Suppressor macrophage (primary cell): ENCODE data around the gene TMEM40.
A peak's percentile ranks its signal among the peaks of the same experiment; 100 is the strongest.
"Not testable (repeated sequence)": the region's sequence is repeated elsewhere in the genome, so short reads cannot be mapped to it uniquely, and the experiment has no call there.

Experiments used
- DNase-seq, 4 experiments: peaks; one replicate each; pipeline ENCODE4 v3.0.0-alpha.2; 2020 to 2022

Gene TMEM40

DNA sequence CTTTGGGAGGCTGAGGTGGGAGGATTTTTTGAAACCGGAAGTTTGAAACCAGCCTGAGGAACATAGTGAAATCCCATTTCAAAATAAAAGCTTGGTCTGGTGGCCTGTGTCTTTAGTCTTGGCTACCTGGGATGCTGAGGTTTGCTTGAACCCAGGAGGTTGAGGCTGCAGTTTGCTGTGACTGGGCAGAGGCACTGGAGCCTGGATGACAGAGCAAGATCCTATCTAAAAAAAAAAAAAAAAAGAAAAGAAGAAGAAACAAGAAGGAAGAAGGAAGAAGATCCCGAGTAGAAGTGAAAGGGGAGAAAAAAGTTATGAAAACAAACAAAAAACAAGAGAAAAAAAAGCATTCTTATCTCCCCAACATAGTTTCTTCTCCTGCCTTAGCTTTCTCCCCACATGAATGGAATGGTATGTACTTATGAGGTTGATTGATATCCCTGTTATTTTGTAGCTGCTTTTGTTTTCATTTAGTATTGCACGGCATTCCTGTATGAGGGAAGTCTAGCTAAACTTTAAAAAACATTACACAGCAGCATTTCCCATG is 42.4 kb downstream of the TMEM40 start:
- DNase-seq = peak in 3 of 4 experiments; percentile 12 to 36 (median 34)

DNA sequence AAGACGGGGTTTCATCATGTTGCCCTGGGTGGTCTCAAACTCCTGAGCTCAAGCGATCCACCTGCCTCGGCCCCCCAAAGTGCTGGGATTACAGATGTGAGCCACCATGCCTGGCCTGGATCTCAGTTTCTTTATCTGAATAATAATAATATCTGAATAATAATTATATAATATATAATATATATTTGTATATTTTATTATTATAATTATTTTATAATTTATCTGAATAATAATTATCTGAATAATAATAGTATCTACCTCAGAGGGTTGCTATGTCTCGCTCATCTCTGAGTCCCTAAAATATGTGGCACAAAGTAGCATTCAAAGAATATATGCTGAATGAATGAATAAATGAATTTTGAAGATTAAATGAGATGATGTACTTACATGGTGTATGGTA is 44.8 kb downstream of the TMEM40 start:
- DNase-seq = no peak

GRCh38 chr3:12710062-12710461 is 49.0 kb downstream of the TMEM40 start:
- DNase-seq = no peak

DNA sequence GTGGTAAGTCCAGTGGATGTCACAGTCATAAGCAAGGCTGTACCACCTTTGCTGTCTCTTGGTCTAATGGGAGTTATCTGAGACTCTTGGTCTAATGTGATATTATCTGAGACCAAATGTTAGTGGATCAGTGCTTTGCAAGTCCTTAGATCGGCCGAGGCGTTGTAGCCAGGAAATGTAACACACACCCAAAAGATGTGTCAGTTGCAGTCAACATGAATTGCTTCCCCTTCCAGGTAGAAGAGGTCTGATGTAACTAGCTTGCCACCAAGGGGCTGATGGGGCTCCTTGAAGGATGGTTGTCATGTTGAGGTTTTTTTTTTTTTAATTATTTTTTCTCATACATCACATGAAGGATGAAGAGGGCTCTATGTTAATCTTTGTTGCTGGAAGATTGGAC is 49.7 kb downstream of the TMEM40 start:
- no peak for DNase-seq

GRCh38 chr3:12708584-12709192 is 50.4 kb downstream of the TMEM40 start:
- no peak for DNase-seq

GRCh38 chr3:12707449-12707848 is 51.6 kb downstream of the TMEM40 start:
- DNase-seq = no peak

DNA sequence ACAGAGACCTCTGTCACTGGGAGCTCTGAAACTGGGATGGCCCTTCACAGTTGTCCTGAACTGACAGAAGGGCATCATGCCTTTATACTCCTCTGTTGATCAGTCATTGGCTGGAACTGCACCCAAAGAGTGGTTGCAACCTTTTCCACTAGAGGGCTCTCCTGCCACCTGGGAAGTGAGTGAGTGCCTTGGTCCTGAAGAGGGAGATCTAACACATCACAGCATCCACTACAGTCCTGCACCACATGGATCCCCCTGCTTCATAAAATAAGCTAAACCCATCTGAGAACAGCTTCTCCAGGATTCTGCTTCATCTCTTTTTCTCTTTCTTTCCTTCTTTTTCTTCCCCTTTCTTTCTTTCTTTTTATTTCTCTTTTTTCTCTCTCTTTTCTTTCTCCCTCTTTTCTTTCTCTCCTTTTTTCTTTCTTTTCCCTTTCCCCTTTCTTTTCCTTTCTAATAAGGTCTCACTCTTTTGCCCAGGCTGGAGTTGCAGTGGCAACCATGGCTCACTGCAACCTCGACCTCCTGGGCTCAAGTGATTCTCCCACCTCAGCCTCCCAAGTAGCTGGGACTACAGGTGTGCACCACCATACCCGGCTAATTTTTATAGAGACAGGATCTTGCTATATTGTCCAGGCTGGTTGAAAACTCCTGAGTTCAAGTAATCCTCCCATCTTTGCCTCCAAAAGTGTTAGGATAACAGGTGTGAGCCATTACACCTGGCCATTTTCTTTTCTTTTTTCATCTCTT is 52.4 kb downstream of the TMEM40 start:
- DNase-seq = peak; percentile 81 to 88 (median 86)

GRCh38 chr3:12705981-12706380 is 53.1 kb downstream of the TMEM40 start:
- DNase-seq = no peak

- DNase-seq = no peak
Measured at GRCh38 chr3:12705374-12705926, 53.6 kb downstream of the TMEM40 start.

DNA sequence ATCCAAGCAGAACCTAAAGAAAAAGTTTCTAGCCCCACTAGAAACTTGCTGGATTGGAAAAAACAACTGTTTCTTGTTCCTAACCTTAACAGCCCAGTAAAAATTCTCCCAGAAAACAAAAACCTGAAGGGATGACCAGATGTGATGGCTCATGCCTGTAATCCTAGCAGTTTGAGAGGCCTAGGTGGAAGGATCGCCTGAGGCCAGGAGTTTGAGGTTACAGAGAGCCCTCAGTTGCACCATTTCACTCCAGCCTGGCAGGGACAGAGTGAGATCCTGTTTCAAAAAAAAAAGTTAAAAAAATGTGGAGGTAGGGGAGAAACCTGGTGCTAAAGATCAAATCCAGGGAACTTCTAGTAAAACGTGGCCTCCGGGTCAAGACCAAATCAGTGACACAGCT is 56.6 kb downstream of the TMEM40 start:
- no peak for DNase-seq

DNA sequence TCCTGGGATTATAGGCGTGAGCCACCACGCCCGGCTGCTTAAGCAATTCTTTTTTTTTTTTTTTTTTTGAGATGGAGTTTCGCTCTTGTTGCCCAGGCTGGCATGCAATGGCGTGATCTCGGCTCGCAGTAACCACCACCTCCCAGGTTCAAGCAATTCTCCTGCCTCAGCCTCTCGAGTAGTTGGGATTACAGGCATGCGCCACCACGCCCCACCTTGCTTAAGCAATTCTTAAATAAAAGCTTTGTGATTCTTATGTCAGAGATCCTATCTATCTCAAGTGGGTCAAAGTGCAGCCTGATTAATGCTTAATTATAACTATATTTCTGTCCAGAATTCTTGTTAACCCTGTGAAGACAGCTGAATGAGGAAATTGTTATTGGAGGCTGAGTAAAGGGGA is 57.5 kb downstream of the TMEM40 start:
- not testable (repeated sequence) for DNase-seq

- DNase-seq = no peak
Measured at GRCh38 chr3:12700800-12701199, 58.3 kb downstream of the TMEM40 start.

DNA sequence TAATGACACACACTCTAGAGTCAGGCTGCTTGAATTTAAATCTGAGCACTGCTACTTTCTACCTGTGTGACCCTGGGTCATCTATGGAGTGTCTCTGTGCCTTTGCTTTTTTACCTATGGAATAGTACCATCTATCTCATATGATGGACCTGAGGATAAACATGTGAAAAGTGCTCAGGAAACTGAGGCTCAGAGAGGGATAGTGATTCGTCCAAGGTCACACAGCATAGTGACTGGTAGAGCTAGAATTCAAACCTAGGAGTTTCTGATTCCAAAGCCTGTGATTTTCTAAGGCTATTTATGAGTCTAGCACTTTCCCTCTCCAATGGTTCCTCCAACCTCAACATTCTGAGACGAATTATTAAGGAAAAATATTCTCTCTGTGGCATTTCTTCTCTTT is 63.1 kb downstream of the TMEM40 start:
- DNase-seq = no peak

GRCh38 chr3:12695112-12695511 is 63.9 kb downstream of the TMEM40 start:
- DNase-seq = no peak

DNA sequence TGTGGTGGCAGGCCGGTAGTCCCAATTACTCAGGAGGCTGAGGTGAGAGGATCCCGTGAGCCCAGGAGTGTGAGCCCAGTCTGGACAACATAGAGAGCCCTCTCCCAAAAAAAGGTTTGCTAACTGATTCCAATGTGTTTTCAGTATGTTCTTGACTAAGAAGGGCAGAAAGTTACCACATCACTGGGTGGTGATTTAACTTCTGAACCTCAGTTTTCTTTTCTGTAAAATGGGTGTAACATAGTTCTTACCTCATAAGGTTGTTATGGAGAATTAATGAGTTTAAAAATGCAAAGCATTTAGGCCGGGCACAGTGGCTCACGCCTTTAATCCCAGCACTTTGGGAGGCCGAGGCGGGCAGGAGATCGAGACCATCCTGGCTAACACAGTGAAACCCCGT is 66.6 kb downstream of the TMEM40 start:
- DNase-seq = no peak

DNA sequence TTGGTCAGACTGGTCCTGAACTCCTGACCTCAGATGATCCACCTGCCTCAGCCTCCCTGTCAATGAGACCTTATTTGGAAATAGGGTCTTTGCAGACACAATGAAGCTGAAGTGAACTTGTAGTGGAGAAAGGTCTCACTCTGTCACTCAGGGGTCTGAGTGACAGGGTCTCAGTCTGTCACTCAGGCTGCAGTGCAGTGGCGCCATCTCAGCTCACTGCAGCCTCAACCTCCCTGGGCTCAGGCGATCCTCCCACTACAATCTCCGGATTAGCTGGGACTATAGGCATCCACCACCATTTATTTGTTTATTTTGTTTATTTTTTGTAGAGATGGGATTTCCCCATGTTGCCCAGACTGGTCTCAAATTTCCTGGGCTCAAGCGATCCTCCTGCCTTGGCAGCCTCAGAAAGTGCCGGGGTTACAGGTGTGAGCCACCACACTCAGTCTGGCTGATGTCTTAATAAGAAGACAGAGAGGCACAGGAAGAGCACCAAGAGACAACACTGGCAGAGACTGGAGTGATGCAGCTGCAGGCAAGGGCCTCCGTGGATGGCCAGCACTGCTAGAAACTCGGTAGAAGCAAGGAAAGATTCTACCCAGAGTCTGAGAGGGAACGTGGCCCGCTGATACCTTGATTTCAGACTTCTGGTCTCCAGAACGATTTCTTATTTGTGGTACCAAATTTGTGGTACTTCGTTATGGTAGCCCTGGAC is 68.9 kb downstream of the TMEM40 start:
- no peak for DNase-seq

DNA sequence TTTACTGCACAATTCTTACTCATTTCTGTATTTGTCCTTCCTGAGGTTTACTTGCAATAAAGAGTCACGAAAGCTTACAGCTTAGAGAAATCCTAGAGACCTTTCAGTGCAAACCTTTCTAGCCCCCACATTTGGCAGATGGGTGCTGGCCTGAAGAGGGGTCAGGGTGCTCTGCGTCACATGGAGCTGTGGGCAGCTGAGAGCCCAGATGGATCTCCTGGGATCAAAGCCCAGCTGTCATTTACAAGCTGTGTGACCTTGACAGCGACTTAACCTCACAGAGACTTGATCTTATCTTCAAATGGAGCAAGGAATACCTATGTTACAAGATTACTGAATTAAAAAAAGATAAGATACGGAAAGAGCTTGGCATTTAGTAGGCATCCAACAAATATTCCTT is 71.1 kb downstream of the TMEM40 start:
- DNase-seq = no peak

DNA sequence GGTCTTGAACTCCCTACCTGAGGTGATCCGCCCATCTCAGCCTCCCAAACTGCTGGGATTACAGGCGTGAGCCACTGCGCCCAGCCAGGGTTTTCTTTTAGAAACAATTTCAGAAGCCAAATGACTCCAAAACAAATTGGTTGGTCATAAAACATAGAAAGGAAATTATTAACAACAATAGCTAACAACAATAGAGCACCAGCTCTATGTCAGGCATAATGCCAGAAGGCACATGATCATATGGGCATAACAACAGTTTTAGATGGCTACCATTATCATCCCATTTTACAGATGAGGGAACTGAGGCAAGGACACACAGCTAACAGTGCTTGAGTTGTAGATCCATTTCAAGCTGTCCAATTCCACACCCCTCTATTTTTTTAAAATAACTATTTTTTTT is 73.0 kb downstream of the TMEM40 start:
- DNase-seq = no peak
